A549 treated with Mapracorat at 1 μM for 4 hours (cell line): ENCODE results near the gene MSRB3. TPM values are rescaled to one million over a fixed set of nuclear protein-coding genes. Genes with fewer than 3 reads are reported as not detected.

Source experiments
- total RNA-seq: library from RNA; stranded (reverse); fragments of 200-300 nt; extraction: Qiagen RNA extraction; gene quantifications from 5 replicates; pipeline ENCODE4 v1.2.3, GENCODE V29; 2022

The MSRB3 gene
- 18.5 to 29.2 TPM (median 21.9 TPM) in 5 replicates for total RNA-seq

GRCh38 chr12:65278576-65279368, at the start of gene MSRB3:
TSS of gene MSRB3 (plus strand) at chr12:65278683. CDS start at chr12:65308580, 29,897 bp downstream.

Other genes starting within 250 kb of the MSRB3 start
- not detected in 5 replicates for gene WIF1, start 157.4 kb upstream of the MSRB3 start, total RNA-seq
- 9.4 to 12.7 TPM (median 10.9 TPM) in 5 replicates for gene LEMD3, start 109.1 kb upstream of the MSRB3 start, total RNA-seq